ENCODE measurements around the gene NUP205. TPM values are rescaled to one million over a fixed set of nuclear protein-coding genes. Genes with fewer than 3 reads are reported as not detected.

NUP205 gene
- total RNA-seq, 1 donor from 2014 or later: 45.0 TPM

GRCh38 chr7:135697276-135698049 lies 139.7 kb downstream of the NUP205 start:
- no peak for DNase-seq (ENCODE audit: low read depth)
- no peaks in the 10 kb centered on the region for H3K36me3 ChIP-seq (ENCODE audit: control insufficient read depth, insufficient read depth, low read length)
- TF ChIP-seq CTCF (IDR thresholded peaks at IDR 0.05; ENCODE audit: insufficient read depth, low read length, severe bottlenecking): no peak
- no peak overlapping the region for H3K4me3 ChIP-seq (ENCODE audit: low read depth, low read length)
- FAIRE-seq: no peak
- H3K27me3 ChIP-seq (ENCODE audit: control insufficient read depth, insufficient read depth, low read length): no peaks in the 10 kb centered on the region

Other genes with a start within 250 kb of the NUP205 start
- gene CNOT4, start 47.8 kb upstream of the NUP205 start, total RNA-seq: 3.9 and 9.5 TPM in 2 replicates
- 7.4 and 11.5 TPM in 2 replicates for gene STMP1, start 104.6 kb downstream of the NUP205 start, total RNA-seq
- under 0.01 and 0.26 TPM in 2 replicates for gene SLC13A4, start 170.3 kb downstream of the NUP205 start, total RNA-seq
- gene FAM180A, start 190.9 kb downstream of the NUP205 start, total RNA-seq: 0.26 TPM in 1 of 2 replicates, not detected in the other

All from bronchial epithelial cell (primary cell).